Activated T-cell treated with anti-CD3 and anti-CD28 coated beads, Interleukin-2, amount 50 U/mL, for 72 hours (primary cell): ENCODE results near the gene CPLX3. TPM values are rescaled to one million over a fixed set of nuclear protein-coding genes. Genes with fewer than 3 reads are reported as not detected.

Experiments used
- ATAC-seq, 2 donors: fragments of 150-1000 bp; cut with Tn5 transposase; replicated peaks in 1 of 2; 2 replicates each; pipeline ENCODE4 v1.10.0; 2021; ENCODE audit warnings: moderate library complexity in 2 of 2, mild to moderate bottlenecking in 1 of 2
- DNase-seq, 2 donors: peaks; one replicate each; pipeline ENCODE4 v3.0.0; 2021 to 2022; ENCODE audit warnings: mixed read lengths in 1 of 2
- H3K27ac Mint-ChIP-seq: one replicate; pipeline ENCODE4 v1.8.0; 2022; ENCODE audit warnings: mild to moderate bottlenecking, moderate library complexity, mixed read lengths
- H3K27me3 Mint-ChIP-seq: one replicate; pipeline ENCODE4 v1.8.0; 2022; ENCODE audit warnings: low read depth, mixed read lengths
- H3K36me3 Mint-ChIP-seq, 2 donors: one replicate each; pipeline ENCODE4 v1.8.0; 2022; ENCODE audit warnings: mixed read lengths in 2 of 2, mild to moderate bottlenecking in 1 of 2; ENCODE audit not compliant: insufficient read depth in 2 of 2
- H3K4me1 Mint-ChIP-seq: one replicate; pipeline ENCODE4 v1.8.0; 2022; ENCODE audit warnings: low read depth, mixed read lengths
- H3K4me3 Mint-ChIP-seq, 2 donors: one replicate each; pipeline ENCODE4 v1.8.0; 2022; ENCODE audit warnings: mild to moderate bottlenecking in 2 of 2, mixed read lengths in 2 of 2, moderate library complexity in 2 of 2
- H3K9me3 Mint-ChIP-seq, 2 donors: one replicate each; pipeline ENCODE4 v1.8.0; 2022; ENCODE audit warnings: mixed read lengths in 2 of 2
- total RNA-seq, 2 donors: library from RNA; stranded (reverse); gene quantifications; one replicate each; pipeline ENCODE4 v1.2.3, GENCODE V29; 2022

CPLX3 gene
- total RNA-seq, 2 donors from 2014 or later = 0.14 to 0.17 TPM

DNA sequence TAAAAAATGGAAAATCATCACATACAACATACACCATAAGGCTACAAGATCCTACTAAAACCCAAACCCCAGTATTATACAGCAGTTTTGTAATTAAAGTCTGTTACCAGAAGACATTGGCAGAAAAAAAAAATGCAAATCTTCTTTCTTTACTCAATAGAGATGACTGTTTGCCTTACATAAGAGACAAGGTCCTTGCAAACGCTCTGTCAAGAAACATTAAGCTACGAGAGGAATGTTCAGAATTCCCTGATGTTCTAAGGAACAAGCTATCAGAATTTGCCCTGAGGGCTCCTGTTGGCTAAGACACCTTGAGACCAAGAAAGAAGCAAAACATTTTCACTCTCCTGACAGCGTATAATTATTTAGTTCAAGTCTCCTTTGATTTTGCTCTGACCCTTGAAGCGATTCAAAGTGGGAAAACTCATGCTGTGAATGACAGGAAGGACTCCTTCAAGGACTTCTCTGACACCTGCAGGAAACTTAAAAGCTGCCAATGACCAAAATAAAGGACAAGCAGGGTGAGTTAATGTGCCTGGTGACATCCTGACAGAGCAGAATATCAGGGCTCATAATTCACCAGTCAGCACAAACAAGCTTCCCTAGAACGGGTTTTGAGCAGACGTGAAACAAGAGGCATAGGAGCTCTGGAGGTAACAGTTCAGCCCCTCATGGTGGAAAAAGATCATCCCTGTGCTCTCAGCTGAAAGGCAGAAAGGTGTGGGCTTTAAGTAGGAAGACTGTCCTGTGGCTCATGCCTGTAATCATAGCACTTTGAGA lies 44.2 kb downstream of the CPLX3 start:
- Mint-ChIP-seq H3K36me3 (peaks cover 10 to 12% of the 10 kb centered on the region in 2 donors), H3K9me3 (peaks cover 0 to 2% of the 10 kb centered on the region in 2 donors), H3K27ac (peak overlapping the region; percentile 94), H3K4me3 (peak overlapping the region; percentile 95 to 100), H3K27me3 (no peaks in the 10 kb centered on the region), H3K4me1 (peaks cover 82% of the 10 kb centered on the region)
- ATAC-seq (no peak), DNase-seq (no peak)

GRCh38 chr15:74872702-74873035 lies 46.2 kb downstream of the CPLX3 start:
- peaks cover 62% of the 10 kb centered on the region for H3K4me1 Mint-ChIP-seq
- peak overlapping the region; percentile 95 to 100 for H3K4me3 Mint-ChIP-seq
- peaks cover 0 to 2% of the 10 kb centered on the region in 2 donors for H3K9me3 Mint-ChIP-seq
- peaks cover 10 to 12% of the 10 kb centered on the region in 2 donors for H3K36me3 Mint-ChIP-seq
- H3K27ac Mint-ChIP-seq = peak overlapping the region; percentile 89
- DNase-seq = no peak
- no peaks in the 10 kb centered on the region for H3K27me3 Mint-ChIP-seq
- no peak for ATAC-seq

DNA sequence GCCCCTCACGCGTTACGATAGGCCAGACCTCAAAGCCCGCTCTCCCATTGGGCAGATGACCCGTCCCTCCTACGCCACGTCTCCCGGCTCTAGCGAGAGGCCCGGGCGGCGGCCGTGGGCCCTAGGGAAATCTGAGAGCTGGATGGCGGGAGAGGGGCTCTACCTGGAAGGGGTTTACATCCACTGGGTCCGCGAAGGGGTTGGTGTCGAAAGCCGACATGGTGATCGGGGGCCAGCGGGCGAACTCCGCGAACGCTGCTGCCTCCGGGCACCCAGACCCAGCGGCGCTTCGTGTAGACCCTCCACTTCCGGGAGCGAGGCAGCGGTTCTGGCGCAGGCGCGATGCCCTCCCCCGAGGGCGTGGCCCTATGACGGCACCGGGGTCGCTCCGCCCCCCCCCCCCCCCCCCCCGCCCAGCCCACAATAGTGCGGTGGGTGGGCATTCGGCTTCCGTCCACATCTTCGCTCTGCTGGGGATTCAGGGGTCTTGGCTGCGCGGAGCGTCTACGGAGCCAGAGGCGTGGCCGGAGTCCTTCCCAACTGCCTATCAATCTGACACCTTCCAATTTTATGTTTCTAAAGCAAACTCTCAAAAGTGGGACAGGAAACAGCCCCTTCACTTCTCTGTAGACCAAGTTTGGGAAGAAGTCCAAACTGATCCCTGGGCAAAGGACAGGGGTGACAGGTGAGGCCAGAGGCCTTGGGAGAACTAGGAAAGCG lies 46.8 kb downstream of the CPLX3 start, which contains the start of gene SCAMP2:
TSS of gene SCAMP2 (minus strand) at position 330 of the 720 bp plus-strand sequence. CDS start at position 220, 110 bp downstream.
- Mint-ChIP-seq H3K27ac (peak within 1 kb of the TSS; percentile 89), H3K4me1 (peaks cover 56% of the 10 kb centered on the region), H3K36me3 (peaks cover 8% of the 10 kb centered on the region in 2 donors), H3K4me3 (peak within 1 kb of the TSS; percentile 95 to 100), H3K27me3 (no peaks in the 10 kb centered on the region), H3K9me3 (peaks cover 0 to 2% of the 10 kb centered on the region in 2 donors)
- ATAC-seq = peak; percentile 85 to 89
- DNase-seq = peak; percentile 91 to 95

GRCh38 chr15:74873756-74874424 lies 47.5 kb downstream of the CPLX3 start:
- Mint-ChIP-seq H3K4me3 (peak overlapping the region; percentile 95 to 100), H3K27ac (peak overlapping the region; percentile 11), H3K36me3 (peaks cover 8% of the 10 kb centered on the region in 2 donors), H3K9me3 (peaks cover 0 to 2% of the 10 kb centered on the region in 2 donors), H3K27me3 (no peaks in the 10 kb centered on the region), H3K4me1 (peaks cover 49% of the 10 kb centered on the region)
- ATAC-seq = no peak
- DNase-seq = peak in 1 of 2 donors; percentile 32

DNA sequence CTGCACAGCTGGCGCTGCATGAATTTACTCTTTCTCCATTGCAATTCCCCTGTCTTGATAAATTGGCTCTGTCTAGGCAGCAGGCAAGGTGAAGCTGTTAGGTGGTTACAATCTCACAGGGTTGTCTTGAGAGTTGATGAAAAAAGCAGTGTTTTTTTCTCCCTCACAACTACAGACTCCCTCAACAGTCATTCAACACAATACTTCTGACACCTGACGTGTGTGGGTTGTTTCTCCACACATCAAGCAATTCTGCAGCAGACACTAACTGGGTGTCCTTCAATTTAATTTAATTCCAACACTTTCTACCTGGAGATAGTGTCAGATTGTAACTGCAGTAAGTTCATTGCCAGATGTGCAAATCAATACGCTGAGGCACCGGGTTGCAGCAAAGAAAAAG lies 51.8 kb downstream of the CPLX3 start:
- peaks cover 0 to 2% of the 10 kb centered on the region in 2 donors for H3K9me3 Mint-ChIP-seq
- H3K36me3 Mint-ChIP-seq = no peaks in the 10 kb centered on the region
- H3K4me1 Mint-ChIP-seq = peaks cover 11% of the 10 kb centered on the region
- no peaks in the 10 kb centered on the region for H3K27me3 Mint-ChIP-seq
- DNase-seq = no peak
- no peak overlapping the region for H3K27ac Mint-ChIP-seq
- H3K4me3 Mint-ChIP-seq = no peak overlapping the region
- ATAC-seq = no peak

Other genes starting within 250 kb of the CPLX3 start
- 100 to 1,000 TPM; 116 to 120 TPM for gene CLK3, start 210.8 kb upstream of the CPLX3 start, total RNA-seq
- 10 to 100 TPM; 50.6 to 52.3 TPM for gene EDC3, start 130.6 kb upstream of the CPLX3 start, total RNA-seq
- gene CYP1A1, start 101.1 kb upstream of the CPLX3 start, total RNA-seq = 1 to 10 TPM; 3.4 to 5.4 TPM
- gene CYP1A2, start 77.8 kb upstream of the CPLX3 start, total RNA-seq = not detected
- gene CSK, start 44.5 kb upstream of the CPLX3 start, total RNA-seq = 100 to 1,000 TPM; 200 to 267 TPM
- under 1 TPM; 0.53 to 0.72 TPM for gene LMAN1L, start 13.8 kb upstream of the CPLX3 start, total RNA-seq
- gene ULK3, start 16.5 kb downstream of the CPLX3 start, total RNA-seq = 10 to 100 TPM; 48.5 to 53.8 TPM
- 10 to 100 TPM; 66.4 to 77.0 TPM for gene SCAMP2, start 46.7 kb downstream of the CPLX3 start, total RNA-seq
- 10 to 100 TPM; 29.6 to 32.1 TPM for gene MPI, start 63.4 kb downstream of the CPLX3 start, total RNA-seq
- gene FAM219B, start 80.2 kb downstream of the CPLX3 start, total RNA-seq = 10 to 100 TPM; 88.3 to 90.1 TPM
- gene COX5A, start 111.4 kb downstream of the CPLX3 start, total RNA-seq = 100 to 1,000 TPM; 241 to 246 TPM
- gene RPP25, start 130.1 kb downstream of the CPLX3 start, total RNA-seq = 1 to 10 TPM; 2.2 to 3.6 TPM
- 1 to 10 TPM in 1 of 2 donors, under 1 TPM in 1; 0.31 to 1.2 TPM for gene SCAMP5, start 168.9 kb downstream of the CPLX3 start, total RNA-seq
- 10 to 100 TPM; 29.6 to 29.7 TPM for gene PPCDC, start 197.0 kb downstream of the CPLX3 start, total RNA-seq